Hepatocyte (in vitro differentiated cells): ENCODE data around the gene SNRPA1. TPM values are rescaled to one million over a fixed set of nuclear protein-coding genes. Genes with fewer than 3 reads are reported as not detected.

ENCODE experiments used
- DNase-seq: peaks from one replicate; pipeline ENCODE4 v3.0.0-alpha.2; 2016; ENCODE audit warnings: low spot score
- H2AFZ ChIP-seq: fragments of 200-600 bp; sonication (generic); 2 replicates; pipeline ENCODE4 v1.6.0; 2016; ENCODE audit warnings: antibody characterized with exemption, mild to moderate bottlenecking
- H3K27ac ChIP-seq: fragments of 200-600 bp; sonication (generic); 2 replicates; pipeline ENCODE4 v1.5.1; 2016; ENCODE audit warnings: mild to moderate bottlenecking
- H3K27me3 ChIP-seq: fragments of 200-600 bp; sonication (generic); 2 replicates; pipeline ENCODE4 v1.6.1; 2016
- H3K36me3 ChIP-seq: fragments of 200-600 bp; sonication (generic); replicated peaks from 2 replicates; pipeline ENCODE4 v1.5.1; 2016; ENCODE audit warnings: low read depth; ENCODE audit not compliant: insufficient read depth
- H3K4me1 ChIP-seq: fragments of 200-600 bp; sonication (generic); 2 replicates; pipeline ENCODE4 v1.5.1; 2016; ENCODE audit warnings: mild to moderate bottlenecking, moderate library complexity; ENCODE audit not compliant: insufficient read depth
- H3K4me2 ChIP-seq: fragments of 200-600 bp; sonication (generic); 2 replicates; pipeline ENCODE4 v1.6.0; 2016
- H3K4me3 ChIP-seq: fragments of 200-600 bp; sonication (generic); 2 replicates; pipeline ENCODE4 v1.5.1; 2016; ENCODE audit warnings: mild to moderate bottlenecking
- H3K79me2 ChIP-seq: fragments of 200-600 bp; sonication (generic); 2 replicates; pipeline ENCODE4 v1.6.0; 2017; ENCODE audit warnings: mild to moderate bottlenecking
- H3K9me2 ChIP-seq: fragments of 200-600 bp; sonication (generic); replicated peaks from 2 replicates; pipeline ENCODE4 v1.6.0; 2017; ENCODE audit warnings: mild to moderate bottlenecking; ENCODE audit not compliant: insufficient read depth
- H3K9me3 ChIP-seq: fragments of 200-600 bp; sonication (generic); 2 replicates; pipeline ENCODE4 v1.5.1; 2016; ENCODE audit warnings: low read depth, mild to moderate bottlenecking
- H4K20me1 ChIP-seq: fragments of 200-600 bp; sonication (generic); 2 replicates; pipeline ENCODE4 v1.6.0; 2016; ENCODE audit warnings: mild to moderate bottlenecking; ENCODE audit not compliant: insufficient read depth, poor library complexity, severe bottlenecking
- CTCF ChIP-seq: fragments of 200-600 bp; sonication (generic); IDR thresholded peaks from 2 replicates; pipeline ENCODE4 v1.5.1; 2016; ENCODE audit warnings: antibody characterized with exemption, mild to moderate bottlenecking; ENCODE audit not compliant: poor library complexity
- EZH2 ChIP-seq: fragments of 200-600 bp; sonication (generic); IDR thresholded peaks from 2 replicates; pipeline ENCODE4 v1.6.1; 2016; ENCODE audit warnings: antibody characterized with exemption, mild to moderate bottlenecking, borderline replicate concordance
- EZH2phosphoT487 ChIP-seq: fragments of 200-600 bp; sonication (generic); IDR thresholded peaks from one replicate; pipeline ENCODE4 v1.6.1; 2018; ENCODE audit warnings: antibody characterized with exemption, mild to moderate bottlenecking, low read depth, moderate library complexity; ENCODE audit not compliant: unreplicated experiment, severe bottlenecking
- WGBS: methylation state at CpG from one replicate; pipeline ENCODE4 v1.1.6; 2016; ENCODE audit warnings: low lambda C conversion rate; ENCODE audit errors: missing lambda C conversion rate; 5-methylcytosine and 5-hydroxymethylcytosine counted together
- polyA plus RNA-seq: library from polyadenylated mRNA; unstranded; fragments of >200 nt; fragmentation: Nextera tagmentation; extraction: Ambion mirVana; gene quantifications from 2 replicates; pipeline ENCODE4 v1.2.1, GENCODE V29; 2016
- total RNA-seq: library from RNA; depleted of rRNA; stranded (reverse); fragments of >200 nt; gene quantifications from 2 replicates; pipeline ENCODE4 v1.2.3, GENCODE V29; 2014

Gene SNRPA1
- total and polyA plus RNA-seq, 2 experiments from 2014 or later = 54.7 to 110 TPM

- TF ChIP-seq EZH2phosphoT487 = no peak
- no peak for TF ChIP-seq CTCF
- no peak for TF ChIP-seq EZH2
- Histone ChIP-seq H3K4me1 (no peaks in the 10 kb centered on the region), H3K27ac (no peak overlapping the region), H3K36me3 (no peaks in the 10 kb centered on the region), H3K27me3 (no peaks in the 10 kb centered on the region), H4K20me1 (no peaks in the 10 kb centered on the region), H3K9me2 (no peaks in the 10 kb centered on the region), H2AFZ (no peak overlapping the region), H3K4me2 (no peak overlapping the region), H3K4me3 (no peak overlapping the region), H3K9me3 (no peaks in the 10 kb centered on the region), H3K79me2 (no peaks in the 10 kb centered on the region)
- 97% methylated on average over 8 of the region's 8 CpGs for WGBS
- no peak for DNase-seq
These were observed 30.9 kb upstream of the SNRPA1 start for GRCh38 chr15:101326026-101326315.

- DNase-seq = no peak
- Histone ChIP-seq H4K20me1 (no peaks in the 10 kb centered on the region), H3K27me3 (no peaks in the 10 kb centered on the region), H3K4me2 (no peak overlapping the region), H3K36me3 (no peaks in the 10 kb centered on the region), H3K27ac (peak overlapping the region; percentile 78), H3K4me3 (no peak overlapping the region), H2AFZ (no peak overlapping the region), H3K9me2 (no peaks in the 10 kb centered on the region), H3K9me3 (no peaks in the 10 kb centered on the region), H3K4me1 (no peaks in the 10 kb centered on the region), H3K79me2 (no peaks in the 10 kb centered on the region)
- TF ChIP-seq CTCF = no peak
- no peak for TF ChIP-seq EZH2phosphoT487
- no peak for TF ChIP-seq EZH2
- 96% methylated on average over 19 of the region's 19 CpGs for WGBS
These were observed 30.4 kb upstream of the SNRPA1 start for GRCh38 chr15:101325263-101326025.

- 86% methylated on average over 13 of the region's 13 CpGs for WGBS
- Histone ChIP-seq H3K9me2 (no peaks in the 10 kb centered on the region), H3K27ac (peak overlapping the region; percentile 78)
These were observed 29.6 kb upstream of the SNRPA1 start for GRCh38 chr15:101324524-101325177.

More at GRCh38 chr15:101324524-101325177, 29.6 kb upstream of the SNRPA1 start:
- Histone ChIP-seq H3K4me1 (no peaks in the 10 kb centered on the region), H3K27me3 (no peaks in the 10 kb centered on the region), H3K79me2 (no peaks in the 10 kb centered on the region), H3K4me3 (no peak overlapping the region), H3K9me3 (no peaks in the 10 kb centered on the region), H3K4me2 (no peak overlapping the region), H3K36me3 (no peaks in the 10 kb centered on the region), H2AFZ (no peak overlapping the region), H4K20me1 (no peaks in the 10 kb centered on the region)
- peak; percentile 59 for DNase-seq
- no peak for TF ChIP-seq CTCF
- no peak for TF ChIP-seq EZH2phosphoT487
- no peak for TF ChIP-seq EZH2
